ENCODE data around the gene DMRTB1.

GRCh38 chr1:53411541-53412152 is 47.6 kb upstream of the DMRTB1 start:
- TF ChIP-seq POLR2A (IDR thresholded peaks at IDR 0.05; ENCODE audit: low read depth, low read length) (no peak), POLR2AphosphoS5 (IDR thresholded peaks at IDR 0.05; ENCODE audit: low read depth, low read length) (no peak)

All from GM12892 (cell line).